HG02884 (cell line): ENCODE data around the gene MLXIPL.
"Not testable (repeated sequence)": the region's sequence is repeated elsewhere in the genome, so short reads cannot be mapped to it uniquely, and the experiment has no call there.

Source experiments
- ATAC-seq: cut with Tn5 transposase; IDR thresholded peaks from one replicate; pipeline ENCODE4 v1.9.1; 2021; ENCODE audit warnings: mild to moderate bottlenecking, moderate library complexity; ENCODE audit not compliant: unreplicated experiment

The MLXIPL gene

GRCh38 chr7:73556208-73557107 lies 67.9 kb downstream of the MLXIPL start:
- ATAC-seq = no peak

GRCh38 chr7:73555411-73555982 lies 68.8 kb downstream of the MLXIPL start:
- no peak for ATAC-seq

GRCh38 chr7:73550093-73550492 lies 74.2 kb downstream of the MLXIPL start:
- not testable (repeated sequence) for ATAC-seq

GRCh38 chr7:73549176-73549575 lies 75.1 kb downstream of the MLXIPL start:
- ATAC-seq = no peak

- ATAC-seq = no peak
Observed at GRCh38 chr7:73547841-73548240, 76.5 kb downstream of the MLXIPL start.

GRCh38 chr7:73544678-73545077 lies 79.6 kb downstream of the MLXIPL start:
- ATAC-seq = no peak
